ENCODE measurements around the gene NECAB3. TPM values are rescaled to one million over a fixed set of nuclear protein-coding genes. Genes with fewer than 3 reads are reported as not detected.

Gene NECAB3
- total RNA-seq, 2 experiments from 2014 or later = 62.4 to 79.4 TPM

GRCh38 chr20:33626190-33626589, 48.0 kb downstream of the NECAB3 start:
- Histone ChIP-seq H3K9me3 (ENCODE audit: low read length) (no peaks in the 10 kb centered on the region), H2AFZ (ENCODE audit: low read length) (no peak overlapping the region), H3K4me1 (ENCODE audit: insufficient read depth, low read length, poor library complexity, severe bottlenecking) (peaks cover 13% of the 10 kb centered on the region), H3K9me2 (ENCODE audit: insufficient read depth, low read length) (no peaks in the 10 kb centered on the region), H3K4me3 (ENCODE audit: low read depth, low read length, poor library complexity, severe bottlenecking) (no peak overlapping the region), H3K36me3 (ENCODE audit: insufficient read depth, low read length) (peaks cover 98% of the 10 kb centered on the region), H3K4me2 (ENCODE audit: low read length) (no peak overlapping the region), H4K20me1 (ENCODE audit: insufficient read depth, low read length) (no peaks in the 10 kb centered on the region), H3K27ac (ENCODE audit: low read depth, low read length, poor library complexity, severe bottlenecking) (no peak overlapping the region), H3K79me2 (ENCODE audit: insufficient read depth, low read depth, low read length) (0 out of 2 replicates have a peak, but pooled peaks cover 6% of the 10 kb centered on the region)
- ChIA-PET POLR2A (no interaction called here), CTCF (ENCODE audit: unreplicated experiment) (no interaction called here)
- no peak for DNase-seq (ENCODE audit: low spot score)
- intact Hi-C loops (cut with micrococcal nuclease; ENCODE audit: unreplicated experiment) = no loop called here
- no peak for TF ChIP-seq CTCF (conservative IDR thresholded peaks at IDR 0.05; ENCODE audit: low read length)
- no TSS peak for BruUV-seq (replicated peaks)

- Histone ChIP-seq H3K36me3 (ENCODE audit: insufficient read depth, low read length) (peaks cover 97% of the 10 kb centered on the region), H3K9me3 (ENCODE audit: low read length) (no peaks in the 10 kb centered on the region), H2AFZ (ENCODE audit: low read length) (no peak overlapping the region), H3K27ac (ENCODE audit: low read depth, low read length, poor library complexity, severe bottlenecking) (no peak overlapping the region), H3K79me2 (ENCODE audit: insufficient read depth, low read depth, low read length) (peaks cover 10% of the 10 kb centered on the region; the same call in 1 of the 2 replicates), H3K4me1 (ENCODE audit: insufficient read depth, low read length, poor library complexity, severe bottlenecking) (peaks cover 20% of the 10 kb centered on the region), H3K9me2 (ENCODE audit: insufficient read depth, low read length) (no peaks in the 10 kb centered on the region), H3K4me2 (ENCODE audit: low read length) (no peak overlapping the region), H3K4me3 (ENCODE audit: low read depth, low read length, poor library complexity, severe bottlenecking) (no peak overlapping the region), H4K20me1 (ENCODE audit: insufficient read depth, low read length) (no peaks in the 10 kb centered on the region)
- ChIA-PET CTCF (ENCODE audit: unreplicated experiment) (no interaction called here), POLR2A (no interaction called here)
- intact Hi-C loops (cut with micrococcal nuclease; ENCODE audit: unreplicated experiment) = no loop called here
- no peak for DNase-seq (ENCODE audit: low spot score)
- BruUV-seq (replicated peaks) = no TSS peak
- TF ChIP-seq CTCF (conservative IDR thresholded peaks at IDR 0.05; ENCODE audit: low read length) (no peak), EZH2phosphoT487 (IDR thresholded peaks at IDR 0.05; ENCODE audit: borderline replicate concordance, low read depth, low read length) (no peak)
These were observed 49.8 kb downstream of the NECAB3 start for GRCh38 chr20:33624399-33624798.

GRCh38 chr20:33622705-33623365, 51.4 kb downstream of the NECAB3 start:
- H3K9me2 ChIP-seq (ENCODE audit: insufficient read depth, low read length) = no peaks in the 10 kb centered on the region
- H3K4me1 ChIP-seq (ENCODE audit: insufficient read depth, low read length, poor library complexity, severe bottlenecking) = peaks cover 20% of the 10 kb centered on the region
- no peak overlapping the region for H3K4me3 ChIP-seq (ENCODE audit: low read depth, low read length, poor library complexity, severe bottlenecking)
- no peak overlapping the region for H3K4me2 ChIP-seq (ENCODE audit: low read length)
- no peak for TF ChIP-seq CTCF (conservative IDR thresholded peaks at IDR 0.05; ENCODE audit: low read length)
- TF ChIP-seq EZH2phosphoT487 (IDR thresholded peaks at IDR 0.05; ENCODE audit: borderline replicate concordance, low read depth, low read length) = no peak
- no peak overlapping the region for H2AFZ ChIP-seq (ENCODE audit: low read length)
- ChIA-PET POLR2A (interaction anchor here (1.0 to 1.3 kb wide), 3 partner anchors 13 to 53 kb away, joined by 3 read pairs; no protein-coding TSS in a partner anchor), CTCF (ENCODE audit: unreplicated experiment) (interaction anchor here (0.9 kb wide), 1 partner anchor 44 kb away, joined by 4 read pairs; no protein-coding TSS in a partner anchor)
- no TSS peak for BruUV-seq (replicated peaks)
- no peaks in the 10 kb centered on the region for H3K9me3 ChIP-seq (ENCODE audit: low read length)
- no peak for DNase-seq (ENCODE audit: low spot score)
- no peaks in the 10 kb centered on the region for H4K20me1 ChIP-seq (ENCODE audit: insufficient read depth, low read length)
- intact Hi-C loops (cut with micrococcal nuclease; ENCODE audit: unreplicated experiment) = no loop called here
- no peak overlapping the region for H3K27ac ChIP-seq (ENCODE audit: low read depth, low read length, poor library complexity, severe bottlenecking)
- H3K36me3 ChIP-seq (ENCODE audit: insufficient read depth, low read length) = peaks cover 95% of the 10 kb centered on the region
- H3K79me2 ChIP-seq (ENCODE audit: insufficient read depth, low read depth, low read length) = peaks cover 10% of the 10 kb centered on the region; the same call in 1 of the 2 replicates
